Tibial artery (tissue), 4 donors: ENCODE data around the gene CDHR1.

Experiments
- DNase-seq, 2 donors: peaks; one replicate each; pipeline ENCODE4 v3.0.0-alpha.2; 2019
- H3K27ac ChIP-seq, 2 donors: fragments of 200-600 bp; sonication (generic) in 1 of 2; 1 replicate in 1 of 2; 2 replicates in 1 of 2; pipeline ENCODE4 v1.5.1; 2018 to 2019; ENCODE audit warnings: mild to moderate bottlenecking in 1 of 2
- H3K27me3 ChIP-seq, 2 donors: fragments of 200-600 bp; sonication (generic) in 1 of 2; one replicate each; pipeline versions ENCODE4 v1.5.1 to v1.6.0; 2016 to 2019
- H3K36me3 ChIP-seq, 3 donors: fragments of 200-600 bp; sonication (generic) in 2 of 3; one replicate each; pipeline ENCODE4 v1.5.1; 2016 to 2019; ENCODE audit warnings: mild to moderate bottlenecking in 2 of 3
- H3K4me1 ChIP-seq, 4 donors: fragments of 200-600 bp; sonication (generic) in 2 of 4; 1 replicate in 3 of 4; 2 replicates in 1 of 4; pipeline ENCODE4 v1.5.1; 2016 to 2019
- H3K4me3 ChIP-seq, 2 donors: fragments of 200-600 bp; sonication (generic) in 1 of 2; 1 replicate in 1 of 2; 2 replicates in 1 of 2; pipeline ENCODE4 v1.5.1; 2018 to 2019; ENCODE audit warnings: mild to moderate bottlenecking in 2 of 2
- H3K9me3 ChIP-seq, 3 donors: fragments of 200-600 bp; sonication (generic) in 1 of 3; one replicate each; pipeline ENCODE4 v1.5.1; 2016 to 2019
- CTCF ChIP-seq, 2 experiments: fragments of 200-600 bp in 1 of 2; fragments of 450-650 bp in 1 of 2; IDR thresholded peaks; one replicate each; pipeline ENCODE4 v1.5.1; 2017 to 2019; ENCODE audit warnings: antibody characterized with exemption in 2 of 2, mild to moderate bottlenecking in 1 of 2, moderate library complexity in 1 of 2
- intact Hi-C: fragments of 100-400 bp; cut with DNase I; formaldehyde crosslinking; loops from one replicate; pipeline ENCODE4 v1.15.0; 2023; ENCODE audit warnings: low total_unique reads

The CDHR1 gene

GRCh38 chr10:84214612-84215235 is 20.4 kb downstream of the CDHR1 start:
- intact Hi-C loops = no loop called here
- DNase-seq = peak in 1 of 2 donors; percentile 15
- no peak for TF ChIP-seq CTCF (IDR thresholded peaks at IDR 0.05)
- Histone ChIP-seq H3K4me3 (no peak overlapping the region), H3K36me3 (no peaks in the 10 kb centered on the region), H3K27ac (no peak overlapping the region), H3K27me3 (peaks cover 0 to 11% of the 10 kb centered on the region in 2 donors), H3K9me3 (no peaks in the 10 kb centered on the region), H3K4me1 (no peaks in the 10 kb centered on the region)

GRCh38 chr10:84216834-84217233 is 22.5 kb downstream of the CDHR1 start:
- intact Hi-C loops = no loop called here
- peak in 1 of 2 donors; percentile 47 for DNase-seq
- no peak for TF ChIP-seq CTCF (IDR thresholded peaks at IDR 0.05)
- no peak overlapping the region for H3K4me3 ChIP-seq
- no peaks in the 10 kb centered on the region for H3K4me1 ChIP-seq
- H3K27me3 ChIP-seq = peaks cover 0 to 18% of the 10 kb centered on the region in 2 donors
- no peak overlapping the region for H3K27ac ChIP-seq
- H3K36me3 ChIP-seq = no peaks in the 10 kb centered on the region
- no peaks in the 10 kb centered on the region for H3K9me3 ChIP-seq

GRCh38 chr10:84217746-84218145 is 23.4 kb downstream of the CDHR1 start:
- intact Hi-C loops = no loop called here
- H3K9me3 ChIP-seq = no peaks in the 10 kb centered on the region
- no peak overlapping the region for H3K27ac ChIP-seq
- H3K36me3 ChIP-seq = no peaks in the 10 kb centered on the region
- H3K27me3 ChIP-seq = peaks cover 0 to 24% of the 10 kb centered on the region in 2 donors
- no peak for TF ChIP-seq CTCF (IDR thresholded peaks at IDR 0.05)
- DNase-seq = peak in 1 of 2 donors; percentile 15
- H3K4me1 ChIP-seq = no peaks in the 10 kb centered on the region
- no peak overlapping the region for H3K4me3 ChIP-seq

- intact Hi-C loops = no loop called here
- peaks cover 0 to 24% of the 10 kb centered on the region in 2 donors for H3K27me3 ChIP-seq
- no peak overlapping the region for H3K4me3 ChIP-seq
- H3K27ac ChIP-seq = no peak overlapping the region
- peak in 1 of 2 donors; percentile 51 for DNase-seq
- no peaks in the 10 kb centered on the region for H3K36me3 ChIP-seq
- H3K4me1 ChIP-seq = no peaks in the 10 kb centered on the region
- no peak for TF ChIP-seq CTCF (IDR thresholded peaks at IDR 0.05)
- no peaks in the 10 kb centered on the region for H3K9me3 ChIP-seq
Observed at GRCh38 chr10:84221916-84222315, 27.6 kb downstream of the CDHR1 start.

GRCh38 chr10:84224411-84225028 is 30.2 kb downstream of the CDHR1 start:
- TF ChIP-seq CTCF (IDR thresholded peaks at IDR 0.05) = no peak
- no peaks in the 10 kb centered on the region for H3K9me3 ChIP-seq
- peaks cover 0 to 24% of the 10 kb centered on the region in 2 donors for H3K27me3 ChIP-seq
- DNase-seq = peak in 1 of 2 donors; percentile 32
- H3K4me3 ChIP-seq = no peak overlapping the region
- H3K36me3 ChIP-seq = no peaks in the 10 kb centered on the region
- no peaks in the 10 kb centered on the region for H3K4me1 ChIP-seq
- intact Hi-C loops = no loop called here
- H3K27ac ChIP-seq = no peak overlapping the region
